Stomach (tissue), 9 donors: Measurements from ENCODE around the gene PMS2. TPM values are rescaled to one million over a fixed set of nuclear protein-coding genes. Genes with fewer than 3 reads are reported as not detected.
A peak's percentile ranks its signal among the peaks of the same experiment; 100 is the strongest.

Experiments
- DNase-seq, 2 donors: peaks; one replicate each; pipeline versions ENCODE4 v3.0.0 to v3.0.0-alpha.2; 2013 to 2019
- H3K27ac ChIP-seq, 5 donors: fragments of 200-600 bp in 4 of 5; sonication (generic) in 4 of 5; one replicate each; pipeline ENCODE4 v1.5.1; 2013 to 2019; ENCODE audit warnings: mild to moderate bottlenecking in 1 of 5, moderate library complexity in 1 of 5
- H3K27me3 ChIP-seq, 3 donors: fragments of 200-600 bp; sonication (generic); one replicate each; pipeline ENCODE4 v1.5.1; 2017 to 2019; ENCODE audit warnings: mixed run types in 1 of 3
- H3K36me3 ChIP-seq, 4 donors: fragments of 200-600 bp; sonication (generic); 1 replicate in 3 of 4; 2 replicates in 1 of 4; pipeline ENCODE4 v1.5.1; 2016 to 2019
- H3K4me1 ChIP-seq, 4 donors: fragments of 200-600 bp; sonication (generic); one replicate each; pipeline ENCODE4 v1.5.1; 2016 to 2019
- H3K4me3 ChIP-seq, 4 donors: fragments of 200-600 bp; sonication (generic) in 3 of 4; one replicate each; pipeline ENCODE4 v1.5.1; 2016 to 2019; ENCODE audit warnings: mild to moderate bottlenecking in 1 of 4
- H3K9me3 ChIP-seq, 4 donors: fragments of 200-600 bp; sonication (generic); one replicate each; pipeline ENCODE4 v1.5.1; 2016 to 2019
- CTCF ChIP-seq, 7 experiments: fragments of 450-650 bp in 4 of 7; fragments of 200-600 bp in 3 of 7; sonication (generic) in 3 of 7; IDR thresholded peaks; one replicate each; pipeline ENCODE4 v1.5.1; 2016 to 2019; ENCODE audit warnings: antibody characterized with exemption in 7 of 7, control low read depth in 2 of 7, mild to moderate bottlenecking in 1 of 7
- EP300 ChIP-seq: sonication (generic); formaldehyde crosslinking; IDR thresholded peaks from one replicate; pipeline ENCODE4 v1.6.1; 2017; ENCODE audit warnings: antibody characterized with exemption
- POLR2A ChIP-seq, 4 donors: fragments of 450-650 bp; IDR thresholded peaks; one replicate each; pipeline ENCODE4 v1.6.1; 2016; ENCODE audit warnings: antibody characterized with exemption in 4 of 4, control low read depth in 2 of 4, mild to moderate bottlenecking in 1 of 4, moderate library complexity in 1 of 4
- POLR2AphosphoS5 ChIP-seq, 3 donors: sonication (generic); formaldehyde crosslinking; IDR thresholded peaks; one replicate each; pipeline ENCODE4 v1.6.1; 2016; ENCODE audit warnings: antibody characterized with exemption in 3 of 3
- WGBS, 5 donors: extraction: QIAGEN DNeasy Blood & Tissue Kit in 3 of 5; methylation state at CpG; one replicate each; pipeline versions ENCODE4 v1.1.5 to v1.1.7; 2013 to 2018; 5-methylcytosine and 5-hydroxymethylcytosine counted together
- intact Hi-C: fragments of 100-400 bp; cut with DNase I; formaldehyde crosslinking; loops from one replicate; pipeline ENCODE4 v1.15.1; 2023; ENCODE audit warnings: low total_unique reads
- polyA plus RNA-seq, 3 donors: library from polyadenylated mRNA; stranded (reverse); fragments of 200-250 nt; gene quantifications; one replicate each; pipeline ENCODE4 v1.2.3, GENCODE V29; 2013
- total RNA-seq, 5 donors: library from RNA; depleted of rRNA; stranded (reverse); fragments of >200 nt; gene quantifications; one replicate each; pipeline versions ENCODE4 v1.1.0 to v1.2.3, GENCODE V29; 2014 to 2016
- donor health status: healthy with polysubstance abuse.
- donor health status: Bipolar disorder and iron deficiency.
- donor health status: healthy.

PMS2 gene
- total and polyA plus RNA-seq, 8 donors = 2.9 to 16.0 (median 6.3) TPM

GRCh38 chr7:6027806-6028365 lies 19.0 kb upstream of the PMS2 start:
- no peaks in the 10 kb centered on the region for H3K27me3 ChIP-seq
- no peaks in the 10 kb centered on the region for H3K9me3 ChIP-seq
- peaks cover 0 to 16% (median 9%) of the 10 kb centered on the region in 4 donors for H3K4me1 ChIP-seq
- H3K36me3 ChIP-seq = peaks cover 63 to 99% (median 96%) of the 10 kb centered on the region in 4 donors
- H3K4me3 ChIP-seq = no peak overlapping the region
- no peak for TF ChIP-seq POLR2A (IDR thresholded peaks at IDR 0.05)
- no peak for TF ChIP-seq POLR2AphosphoS5 (IDR thresholded peaks at IDR 0.05)
- no peak for TF ChIP-seq EP300
- TF ChIP-seq CTCF (IDR thresholded peaks at IDR 0.05) = no peak
- no peak for DNase-seq
- intact Hi-C loops = no loop called here
- WGBS, 5 donors = 88 to 100% (median 94%) methylated on average over 1 of the region's 1 CpG
- peak overlapping the region in 2 of 5 donors; percentile 77 to 79 for H3K27ac ChIP-seq

DNA sequence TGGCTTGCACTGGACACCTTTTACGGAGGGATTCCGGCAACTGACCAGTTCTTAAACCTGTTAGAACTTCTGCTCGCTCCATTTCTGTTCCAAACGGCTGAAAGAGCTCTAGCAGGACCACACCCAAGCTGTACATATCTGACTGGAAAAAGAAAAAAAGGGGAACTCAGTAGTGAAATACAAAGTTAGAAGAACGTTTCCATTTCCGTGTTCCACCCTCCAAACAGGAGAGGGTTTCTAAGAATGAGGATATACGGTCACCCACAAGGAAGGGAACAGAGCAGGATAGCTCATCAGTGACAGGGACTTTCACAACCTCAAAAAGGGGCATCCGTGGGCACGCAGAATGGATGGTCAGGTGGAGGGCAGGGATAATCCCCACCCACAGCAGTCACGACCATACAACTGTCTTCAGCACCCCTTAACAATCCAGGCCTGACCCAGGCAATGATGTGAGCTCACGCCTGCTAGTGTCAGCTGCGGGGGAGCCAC lies 18.0 kb upstream of the PMS2 start:
- WGBS, 5 donors = 74 to 78% (median 76%) methylated on average over 12 of the region's 12 CpGs
- peak overlapping the region in 2 of 4 donors; percentile 26 to 39 for H3K4me3 ChIP-seq
- H3K27me3 ChIP-seq = no peaks in the 10 kb centered on the region
- H3K4me1 ChIP-seq = peaks cover 0 to 16% (median 9%) of the 10 kb centered on the region in 4 donors
- DNase-seq = no peak
- TF ChIP-seq POLR2AphosphoS5 (IDR thresholded peaks at IDR 0.05) (no peak), EP300 (no peak), POLR2A (IDR thresholded peaks at IDR 0.05) (no peak), CTCF (IDR thresholded peaks at IDR 0.05) (no peak)
- peaks cover 71 to 100% (median 98%) of the 10 kb centered on the region in 4 donors for H3K36me3 ChIP-seq
- no peaks in the 10 kb centered on the region for H3K9me3 ChIP-seq
- intact Hi-C loops = no loop called here
- peak overlapping the region; percentile 14 to 79 (median 68) for H3K27ac ChIP-seq

DNA sequence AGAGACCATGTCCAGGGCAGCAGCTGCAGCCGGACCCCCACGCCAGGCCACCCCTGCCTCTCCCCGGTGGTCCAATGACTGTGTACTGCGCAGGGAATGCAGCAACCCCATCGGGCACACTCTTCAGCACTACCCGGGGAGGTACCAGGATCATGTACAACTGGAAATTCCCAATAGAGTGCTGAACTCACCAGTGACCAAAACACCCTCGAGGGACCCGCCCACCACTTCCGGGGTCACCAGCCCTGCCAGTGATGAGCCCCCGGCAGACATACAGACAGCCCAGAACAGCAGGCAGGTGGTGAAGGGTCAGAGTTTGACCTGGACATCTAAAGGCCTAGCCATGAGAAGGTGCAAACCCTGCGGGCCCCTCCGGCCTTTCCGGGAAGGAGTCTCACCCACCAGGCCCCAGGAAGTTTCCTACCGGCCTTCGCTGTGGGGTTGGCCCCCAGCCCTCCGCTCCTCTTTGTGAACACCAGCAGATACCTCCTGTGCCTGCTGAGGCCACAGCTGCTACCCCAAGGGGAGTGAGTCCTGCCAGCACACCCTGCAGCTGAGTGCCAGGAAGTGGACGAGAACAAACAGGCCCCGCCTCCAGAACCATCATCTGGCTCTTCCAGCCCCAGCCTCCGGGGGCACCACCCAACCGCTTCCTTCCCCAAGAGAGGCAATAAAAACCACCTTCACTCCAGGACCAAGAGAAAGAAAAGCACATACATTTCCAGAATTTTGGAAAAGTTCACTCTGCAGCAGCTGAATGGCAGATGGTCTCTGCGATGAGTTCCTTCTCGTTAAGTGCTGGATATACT lies 17.4 kb upstream of the PMS2 start:
- Histone ChIP-seq H3K27me3 (no peaks in the 10 kb centered on the region), H3K4me1 (peaks cover 0 to 16% (median 9%) of the 10 kb centered on the region in 4 donors), H3K9me3 (no peaks in the 10 kb centered on the region), H3K36me3 (peaks cover 72 to 100% (median 98%) of the 10 kb centered on the region in 4 donors), H3K4me3 (peak overlapping the region in 3 of 4 donors; percentile 23 to 39 (median 26)), H3K27ac (peak overlapping the region; percentile 14 to 79 (median 68))
- DNase-seq = peak; percentile 67 to 69
- WGBS, 5 donors = 70 to 79% (median 76%) methylated on average over 22 of the region's 22 CpGs
- peak in 1 of 3 donors; percentile 28 for TF ChIP-seq POLR2AphosphoS5 (IDR thresholded peaks at IDR 0.05)
- no peak for TF ChIP-seq CTCF (IDR thresholded peaks at IDR 0.05)
- intact Hi-C loops = no loop called here

DNA sequence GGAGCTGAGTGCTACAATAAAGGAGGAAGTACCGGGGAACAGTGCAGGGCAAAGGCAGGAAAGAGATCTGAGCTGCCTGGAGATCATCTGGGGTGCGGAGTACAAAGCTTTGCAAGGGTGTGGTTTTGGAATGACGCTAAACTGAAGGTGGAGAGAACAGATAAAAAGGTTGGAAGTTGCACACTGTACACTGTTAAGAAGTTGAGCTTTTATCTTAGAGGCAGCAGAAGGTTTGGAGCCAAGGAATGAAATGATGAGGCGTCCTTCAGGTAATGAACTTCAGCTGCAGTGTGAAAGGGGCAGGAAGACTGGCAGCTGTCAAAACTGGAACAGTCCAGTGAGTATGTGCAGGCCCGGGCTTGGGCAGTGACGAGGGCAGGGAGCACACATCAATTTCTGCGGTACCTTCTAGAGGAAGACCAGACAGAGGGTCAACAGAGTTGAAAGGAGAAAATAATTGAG lies 15.2 kb upstream of the PMS2 start:
- WGBS, 5 donors = 82 to 90% (median 83%) methylated on average over 7 of the region's 7 CpGs
- Histone ChIP-seq H3K9me3 (no peaks in the 10 kb centered on the region), H3K27ac (no peak overlapping the region)

More for the DNA sequence above, 15.2 kb upstream of the PMS2 start:
- H3K27me3 ChIP-seq = no peaks in the 10 kb centered on the region
- H3K4me1 ChIP-seq = peaks cover 0 to 16% (median 9%) of the 10 kb centered on the region in 4 donors
- peaks cover 67 to 100% (median 100%) of the 10 kb centered on the region in 4 donors for H3K36me3 ChIP-seq
- no peak overlapping the region for H3K4me3 ChIP-seq
- DNase-seq = no peak
- TF ChIP-seq POLR2A (IDR thresholded peaks at IDR 0.05) (no peak), POLR2AphosphoS5 (IDR thresholded peaks at IDR 0.05) (no peak), EP300 (no peak), CTCF (IDR thresholded peaks at IDR 0.05) (no peak)
- intact Hi-C loops = no loop called here
